GM19351 (cell line): ENCODE results near the gene AKT3.
"Not testable (repeated sequence)": the region's sequence is repeated elsewhere in the genome, so short reads cannot be mapped to it uniquely, and the experiment has no call there.

Experiments
- ATAC-seq: cut with Tn5 transposase; IDR thresholded peaks from one replicate; pipeline ENCODE4 v1.9.1; 2021; ENCODE audit warnings: mild to moderate bottlenecking, moderate library complexity; ENCODE audit not compliant: unreplicated experiment

AKT3 gene

GRCh38 chr1:243850202-243850451, at the start of gene AKT3:
Gene AKT3 (minus strand): TSS chr1:243850243. CDS start chr1:243843170, 7,073 bp downstream.
- ATAC-seq, result peak; percentile 55

GRCh38 chr1:243898278-243898677, 48.2 kb upstream of the AKT3 start:
- ATAC-seq, result no peak

GRCh38 chr1:243896313-243896712, 46.3 kb upstream of the AKT3 start:
- no peak for ATAC-seq

- ATAC-seq, result no peak
These were observed 42.4 kb upstream of the AKT3 start for GRCh38 chr1:243892456-243892855.

GRCh38 chr1:243890576-243890975, 40.5 kb upstream of the AKT3 start:
- ATAC-seq, result no peak

- ATAC-seq, result no peak
These were observed 35.8 kb upstream of the AKT3 start for GRCh38 chr1:243885806-243886205.

- ATAC-seq, result no peak
These were observed 34.6 kb upstream of the AKT3 start for GRCh38 chr1:243884603-243885002.

- no peak for ATAC-seq
These were observed 33.5 kb upstream of the AKT3 start for GRCh38 chr1:243883551-243883950.

- ATAC-seq, result no peak
These were observed 32.2 kb upstream of the AKT3 start for GRCh38 chr1:243882276-243882675.

GRCh38 chr1:243877058-243877457, 27.0 kb upstream of the AKT3 start:
- not testable (repeated sequence) for ATAC-seq

- ATAC-seq, result no peak
These were observed 5.7 kb upstream of the AKT3 start for GRCh38 chr1:243855616-243856318.

- no peak for ATAC-seq
These were observed 1.7 kb upstream of the AKT3 start for GRCh38 chr1:243851765-243852164.

GRCh38 chr1:243851257-243851756, 1.3 kb upstream of the AKT3 start:
- no peak for ATAC-seq

- peak; percentile 43 for ATAC-seq
These were observed 611 bp upstream of the AKT3 start for GRCh38 chr1:243850452-243851256.

GRCh38 chr1:243849421-243850201, 432 bp downstream of the AKT3 start:
- peak; percentile 23 for ATAC-seq

- peak; percentile 21 for ATAC-seq
These were observed 1.1 kb downstream of the AKT3 start for GRCh38 chr1:243848858-243849420.

- no peak for ATAC-seq
These were observed 1.7 kb downstream of the AKT3 start for GRCh38 chr1:243848165-243848857.

- ATAC-seq, result no peak
These were observed 3.3 kb downstream of the AKT3 start for GRCh38 chr1:243846761-243847160.

- ATAC-seq, result no peak
These were observed 4.2 kb downstream of the AKT3 start for GRCh38 chr1:243845888-243846287.

GRCh38 chr1:243844186-243844585, 5.9 kb downstream of the AKT3 start:
- ATAC-seq, result no peak
